SK-N-SH (cell line): ENCODE results near the gene PKNOX2. TPM values are rescaled to one million over a fixed set of nuclear protein-coding genes. Genes with fewer than 3 reads are reported as not detected.

ENCODE experiments used
- CTCF ChIA-PET: fragments of 300-600, 350-600 bp; formaldehyde crosslinking; extraction: SDS; loops from one replicate; lab custom pipeline; 2021; lab: Yijun Ruan, JAX
- POLR2A ChIA-PET: fragments of 350-600 bp; sonication (Branson Sonifier 250); formaldehyde crosslinking; extraction: SDS; loops from one replicate; lab custom pipeline; 2020; ENCODE audit warnings: antibody characterized with exemption, inconsistent platforms; lab: Yijun Ruan, JAX
- DNase-seq: peaks from one replicate; pipeline ENCODE4 v3.0.0; 2012
- H2AFZ ChIP-seq: fragments of 200-600 bp; sonication (generic); 2 replicates; pipeline ENCODE4 v1.8.1; 2016; ENCODE audit warnings: antibody characterized with exemption, mild to moderate bottlenecking, low read depth
- H3F3A ChIP-seq: fragments of 200-600 bp; sonication (generic); replicated peaks from 2 replicates; pipeline ENCODE3; 2016; ENCODE audit warnings: antibody characterized with exemption, mild to moderate bottlenecking; ENCODE audit not compliant: insufficient read depth
- H3K27ac ChIP-seq, 2 experiments: fragments of 200-500 bp in 1 of 2; fragments of 200-600 bp in 1 of 2; sonication (Bioruptor generic) in 1 of 2; sonication (generic), shearing (Covaris generic) in 1 of 2; 2 replicates each; pipeline versions ENCODE4 v1.5.1 to v1.6.1; 2014 to 2016; ENCODE audit warnings: low read depth in 2 of 2, inconsistent platforms in 1 of 2, low read length in 1 of 2, mild to moderate bottlenecking in 1 of 2, mixed read lengths in 1 of 2
- H3K27me3 ChIP-seq: fragments of 200-600 bp; sonication (generic), shearing (Covaris generic); 2 replicates; pipeline ENCODE4 v1.6.1; 2016; ENCODE audit warnings: mixed run types; ENCODE audit not compliant: insufficient read depth
- H3K36me3 ChIP-seq, 2 experiments: fragments of 200-500 bp in 1 of 2; fragments of 200-600 bp in 1 of 2; sonication (Bioruptor generic) in 1 of 2; sonication (generic) in 1 of 2; replicated peaks in 1 of 2; 2 replicates each; pipeline versions ENCODE3 to v1.5.1; 2014 to 2016; ENCODE audit warnings: low read length in 1 of 2, mild to moderate bottlenecking in 1 of 2; ENCODE audit not compliant: insufficient read depth in 2 of 2, control insufficient read depth in 1 of 2
- H3K4me1 ChIP-seq, 2 experiments: fragments of 200-500 bp in 1 of 2; fragments of 200-600 bp in 1 of 2; sonication (Bioruptor generic) in 1 of 2; sonication (generic), shearing (Covaris generic) in 1 of 2; 2 replicates each; pipeline versions ENCODE4 v1.5.1 to v1.6.1; 2014 to 2016; ENCODE audit warnings: low read depth in 1 of 2, low read length in 1 of 2, mixed run types in 1 of 2; ENCODE audit not compliant: insufficient read depth in 2 of 2, control insufficient read depth in 1 of 2
- H3K4me2 ChIP-seq: fragments of 200-600 bp; sonication (generic), shearing (Covaris generic); 2 replicates; pipeline ENCODE4 v1.6.1; 2017; ENCODE audit warnings: mixed run types
- H3K4me3 ChIP-seq, 2 experiments: fragments of 200-500 bp in 1 of 2; fragments of 200-600 bp in 1 of 2; sonication (Bioruptor generic) in 1 of 2; sonication (generic), shearing (Covaris generic) in 1 of 2; 2 replicates each; pipeline versions ENCODE4 v1.5.1 to v1.8.1; 2014 to 2016; ENCODE audit warnings: low read depth in 2 of 2, inconsistent platforms in 1 of 2, low read length in 1 of 2, mild to moderate bottlenecking in 1 of 2, mixed read lengths in 1 of 2, moderate library complexity in 1 of 2
- H3K79me2 ChIP-seq: fragments of 200-600 bp; sonication (generic); 2 replicates; pipeline ENCODE4 v1.8.1; 2017; ENCODE audit warnings: mild to moderate bottlenecking; ENCODE audit not compliant: insufficient read depth
- H3K9ac ChIP-seq: fragments of 200-600 bp; sonication (generic); 2 replicates; pipeline ENCODE4 v1.6.1; 2017; ENCODE audit warnings: mixed run types
- H3K9me2 ChIP-seq: fragments of 200-600 bp; sonication (generic); 2 replicates; pipeline ENCODE4 v1.6.1; 2017; ENCODE audit warnings: mixed run types
- H3K9me3 ChIP-seq: fragments of 200-600 bp; sonication (generic); 2 replicates; pipeline ENCODE4 v1.6.1; 2017; ENCODE audit warnings: mixed run types, mild to moderate bottlenecking, moderate library complexity
- H4K20me1 ChIP-seq: fragments of 200-600 bp; sonication (generic); 2 replicates; pipeline ENCODE4 v1.6.1; 2017; ENCODE audit warnings: mild to moderate bottlenecking, mixed run types; ENCODE audit not compliant: insufficient read depth
- CHD2 ChIP-seq: fragments of 150-350 bp; IDR thresholded peaks from 2 replicates; pipeline ENCODE4 v1.6.1; 2018; ENCODE audit warnings: low read length; ENCODE audit not compliant: partially characterized antibody
- ELF1 ChIP-seq: IDR thresholded peaks from 2 replicates; pipeline ENCODE4 v1.4.0; 2012
- EZH2phosphoT487 ChIP-seq: fragments of 200-600 bp; sonication (generic); IDR thresholded peaks from 2 replicates; pipeline ENCODE4 v1.6.1; 2017; ENCODE audit warnings: low read depth, mixed run types, mild to moderate bottlenecking, antibody characterized with exemption, moderate library complexity, borderline replicate concordance
- FOSL2 ChIP-seq: IDR thresholded peaks from 2 replicates; pipeline ENCODE4 v1.4.0; 2012; ENCODE audit warnings: low read depth, mild to moderate bottlenecking, moderate library complexity, borderline replicate concordance
- GATA2 ChIP-seq: sonication (generic); formaldehyde crosslinking; IDR thresholded peaks from 2 replicates; pipeline ENCODE4 v1.5.0; 2020; ENCODE audit warnings: mild to moderate bottlenecking, missing genetic modification reagents
- JUND ChIP-seq: IDR thresholded peaks from 2 replicates; pipeline ENCODE4 v1.4.0; 2012
- MXI1 ChIP-seq: IDR thresholded peaks from 2 replicates; pipeline ENCODE4 v1.6.1; 2012; ENCODE audit warnings: mild to moderate bottlenecking, low read depth, low read length, improper control_type of control experiment
- NFIC ChIP-seq: IDR thresholded peaks from 2 replicates; pipeline ENCODE4 v1.4.0; 2012; ENCODE audit warnings: borderline replicate concordance
- POLR2AphosphoS5 ChIP-seq: IDR thresholded peaks from 2 replicates; pipeline ENCODE4 v1.6.1; 2012; ENCODE audit warnings: low read depth, low read length
- RAD21 ChIP-seq: IDR thresholded peaks from 2 replicates; pipeline ENCODE4 v1.6.1; 2012; ENCODE audit warnings: mild to moderate bottlenecking, low read length
- RCOR1 ChIP-seq: fragments of 150-350 bp; IDR thresholded peaks from 2 replicates; pipeline ENCODE4 v1.6.1; 2017; ENCODE audit warnings: antibody characterized with exemption, low read length
- RFX5 ChIP-seq: IDR thresholded peaks from 2 replicates; pipeline ENCODE4 v1.6.1; 2012; ENCODE audit warnings: mild to moderate bottlenecking, improper control_type of control experiment, low read length
- RXRA ChIP-seq: IDR thresholded peaks from 2 replicates; pipeline ENCODE4 v1.4.0; 2012; ENCODE audit warnings: low read depth, mild to moderate bottlenecking, borderline replicate concordance
- SMC3 ChIP-seq: IDR thresholded peaks from 2 replicates; pipeline ENCODE4 v1.6.1; 2012; ENCODE audit warnings: low read depth, low read length, improper control_type of control experiment
- TCF12 ChIP-seq: IDR thresholded peaks from 2 replicates; pipeline ENCODE4 v1.4.0; 2012
- YY1 ChIP-seq: IDR thresholded peaks from 2 replicates; pipeline ENCODE4 v1.4.0; 2012; ENCODE audit warnings: low read depth, mild to moderate bottlenecking
- WGBS: methylation state at CpG from one replicate; pipeline ENCODE4 v1.1.6; 2017; ENCODE audit warnings: low lambda C conversion rate; 5-methylcytosine and 5-hydroxymethylcytosine counted together
- polyA plus RNA-seq, 3 experiments: library from polyadenylated mRNA; depleted of rRNA; stranded (reverse); fragments of >200 nt; gene quantifications; 2 replicates each; pipeline ENCODE4 v1.2.3, GENCODE V29; 2012
- TF ChIP-seq, protein P1 (sequence below): fragments of 150-350 bp; IDR thresholded peaks from 2 replicates; pipeline ENCODE4 v1.6.1; 2017; ENCODE audit warnings: antibody characterized with exemption, low read length, low read depth, borderline replicate concordance
- TF ChIP-seq, protein P2 (sequence below): IDR thresholded peaks from 2 replicates; pipeline ENCODE4 v1.4.0; 2012; ENCODE audit warnings: low read depth, borderline replicate concordance
- TF ChIP-seq, protein P3 (sequence below): fragments of 150-350 bp; IDR thresholded peaks from 2 replicates; pipeline ENCODE4 v1.6.1; 2016; ENCODE audit warnings: mild to moderate bottlenecking, low read depth, low read length

Gene PKNOX2
- polyA plus RNA-seq, 1 of the 3 experiments (the other 2 are of a cell fraction): 0.02 TPM

DNA sequence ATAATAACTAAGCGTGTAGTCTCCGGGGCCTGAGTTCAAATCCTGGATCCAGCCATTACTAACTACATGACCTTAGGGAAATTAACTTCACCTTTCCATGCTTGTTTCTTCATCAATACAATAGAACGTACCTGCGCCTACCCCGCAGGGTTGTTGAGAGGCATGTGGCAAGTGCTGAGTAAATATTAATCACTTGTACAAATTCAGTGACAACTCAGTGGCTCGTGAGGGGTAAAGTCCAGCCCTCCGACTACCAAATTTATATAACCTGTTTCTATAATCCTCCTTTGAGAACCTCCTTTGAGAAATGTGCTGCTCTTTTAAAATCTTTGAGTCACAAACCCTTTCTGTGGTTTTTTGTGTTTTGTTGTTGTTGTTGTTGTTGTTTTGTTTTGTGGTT is 281.7 kb downstream of the PKNOX2 start (continued):
- TF ChIP-seq, protein P1, sequence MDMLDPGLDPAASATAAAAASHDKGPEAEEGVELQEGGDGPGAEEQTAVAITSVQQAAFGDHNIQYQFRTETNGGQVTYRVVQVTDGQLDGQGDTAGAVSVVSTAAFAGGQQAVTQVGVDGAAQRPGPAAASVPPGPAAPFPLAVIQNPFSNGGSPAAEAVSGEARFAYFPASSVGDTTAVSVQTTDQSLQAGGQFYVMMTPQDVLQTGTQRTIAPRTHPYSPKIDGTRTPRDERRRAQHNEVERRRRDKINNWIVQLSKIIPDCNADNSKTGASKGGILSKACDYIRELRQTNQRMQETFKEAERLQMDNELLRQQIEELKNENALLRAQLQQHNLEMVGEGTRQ: no peak
- no peak for TF ChIP-seq EZH2phosphoT487
- TF ChIP-seq, protein P2, sequence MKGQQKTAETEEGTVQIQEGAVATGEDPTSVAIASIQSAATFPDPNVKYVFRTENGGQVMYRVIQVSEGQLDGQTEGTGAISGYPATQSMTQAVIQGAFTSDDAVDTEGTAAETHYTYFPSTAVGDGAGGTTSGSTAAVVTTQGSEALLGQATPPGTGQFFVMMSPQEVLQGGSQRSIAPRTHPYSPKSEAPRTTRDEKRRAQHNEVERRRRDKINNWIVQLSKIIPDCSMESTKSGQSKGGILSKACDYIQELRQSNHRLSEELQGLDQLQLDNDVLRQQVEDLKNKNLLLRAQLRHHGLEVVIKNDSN: no peak

DNA sequence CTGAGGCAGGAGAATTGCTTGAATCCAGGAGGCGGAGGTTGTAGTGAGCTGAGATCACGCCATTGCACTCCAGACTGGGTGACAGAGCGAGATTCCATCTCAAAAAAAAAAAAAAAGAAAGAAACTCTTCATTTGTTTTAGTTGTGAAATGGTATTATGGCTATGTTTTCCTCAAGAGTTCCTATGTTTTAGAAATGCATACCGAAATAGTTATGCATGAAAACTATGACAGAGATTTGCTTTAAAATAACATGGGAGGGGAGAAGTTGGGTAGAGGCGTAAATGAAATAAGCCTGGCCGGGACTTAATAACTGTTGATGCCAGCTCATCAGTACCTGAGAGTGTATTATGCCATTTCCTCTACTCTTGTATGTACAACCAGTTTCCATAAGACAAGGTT is 283.2 kb downstream of the PKNOX2 start:
- 0 out of 2 replicates have a peak overlapping the region, but pooled peaks have one; percentile 9 for H2AFZ ChIP-seq
- CTCF ChIA-PET: interaction anchor here (1.3 kb wide), 1 partner anchor 43 kb away, joined by 4 read pairs; no protein-coding TSS in a partner anchor
- H3K9ac ChIP-seq: no peak overlapping the region

More for the DNA sequence above, 283.2 kb downstream of the PKNOX2 start:
- Histone ChIP-seq H3K4me1 (peaks cover 9 to 14% of the 10 kb centered on the region in 2 experiments; a peak in 2 of 4 replicates), H3K36me3 (no peaks in the 10 kb centered on the region), H3K79me2 (no peaks in the 10 kb centered on the region), H3F3A (no peaks in the 10 kb centered on the region), H3K4me2 (no peak overlapping the region), H4K20me1 (no peaks in the 10 kb centered on the region), H3K27me3 (no peaks in the 10 kb centered on the region), H3K9me2 (no peaks in the 10 kb centered on the region), H3K9me3 (no peaks in the 10 kb centered on the region), H3K27ac (peak overlapping the region in 1 of 2 experiments; percentile 55; a peak in 2 of 4 replicates), H3K4me3 (no peak overlapping the region)
- POLR2A ChIA-PET: no interaction called here
- WGBS: 76% methylated on average over 6 of the region's 6 CpGs
- TF ChIP-seq CHD2 (no peak), GATA2 (no peak), EZH2phosphoT487 (no peak), RFX5 (no peak), RAD21 (no peak), RXRA (no peak), YY1 (no peak), FOSL2 (no peak), JUND (no peak), ELF1 (no peak), RCOR1 (no peak), MXI1 (no peak), POLR2AphosphoS5 (no peak), NFIC (no peak), SMC3 (no peak), TCF12 (no peak)
- TF ChIP-seq, protein P1: no peak
- TF ChIP-seq, protein P3, sequence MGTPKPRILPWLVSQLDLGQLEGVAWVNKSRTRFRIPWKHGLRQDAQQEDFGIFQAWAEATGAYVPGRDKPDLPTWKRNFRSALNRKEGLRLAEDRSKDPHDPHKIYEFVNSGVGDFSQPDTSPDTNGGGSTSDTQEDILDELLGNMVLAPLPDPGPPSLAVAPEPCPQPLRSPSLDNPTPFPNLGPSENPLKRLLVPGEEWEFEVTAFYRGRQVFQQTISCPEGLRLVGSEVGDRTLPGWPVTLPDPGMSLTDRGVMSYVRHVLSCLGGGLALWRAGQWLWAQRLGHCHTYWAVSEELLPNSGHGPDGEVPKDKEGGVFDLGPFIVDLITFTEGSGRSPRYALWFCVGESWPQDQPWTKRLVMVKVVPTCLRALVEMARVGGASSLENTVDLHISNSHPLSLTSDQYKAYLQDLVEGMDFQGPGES: no peak
- DNase-seq: no peak
